HepG2 (cell line): ENCODE results near the gene CRK. TPM values are rescaled to one million over a fixed set of nuclear protein-coding genes. Genes with fewer than 3 reads are reported as not detected.

ENCODE experiments used
- CEBPB ChIP-seq: IDR thresholded peaks from 2 replicates; pipeline ENCODE4 v1.6.1; 2011; ENCODE audit warnings: low read depth, low read length, improper control_type of control experiment, borderline replicate concordance
- KDM5B ChIP-seq: sonication (generic); formaldehyde crosslinking; IDR thresholded peaks from 2 replicates; pipeline ENCODE4 v1.4.0; 2020; ENCODE audit warnings: missing genetic modification reagents, mild to moderate bottlenecking, borderline replicate concordance
- MYNN ChIP-seq: sonication (generic); formaldehyde crosslinking; IDR thresholded peaks from 2 replicates; pipeline ENCODE4 v1.4.0; 2020; ENCODE audit warnings: mild to moderate bottlenecking, low read depth, missing genetic modification reagents
- TARDBP ChIP-seq: sonication (generic); formaldehyde crosslinking; IDR thresholded peaks from 2 replicates; pipeline ENCODE4 v1.8.0; 2022; ENCODE audit warnings: mild to moderate bottlenecking, missing genetic modification reagents
- TGIF2 ChIP-seq: IDR thresholded peaks from 2 replicates; pipeline ENCODE4 v1.6.1; 2016; ENCODE audit warnings: control low read depth, missing compliant biosample characterization
- YEATS4 ChIP-seq: sonication (generic); formaldehyde crosslinking; IDR thresholded peaks from 2 replicates; pipeline ENCODE4 v1.4.0; 2020; ENCODE audit warnings: missing genetic modification reagents, borderline replicate concordance
- ZNF235 ChIP-seq: sonication (generic); formaldehyde crosslinking; IDR thresholded peaks from 2 replicates; pipeline ENCODE4 v1.8.1; 2023; ENCODE audit warnings: mild to moderate bottlenecking, missing genetic modification reagents, borderline replicate concordance
- ZNF296 ChIP-seq: sonication (generic); formaldehyde crosslinking; conservative IDR thresholded peaks from 2 replicates; pipeline ENCODE4 v1.5.0; 2020; ENCODE audit warnings: mild to moderate bottlenecking, missing genetic modification reagents
- ZNF780A ChIP-seq: sonication (generic); formaldehyde crosslinking; IDR thresholded peaks from 2 replicates; pipeline ENCODE4 v1.8.0; 2022; ENCODE audit warnings: mild to moderate bottlenecking, missing genetic modification reagents, moderate library complexity
- polyA plus RNA-seq, 8 experiments: library from polyadenylated mRNA; depleted of rRNA in 3 of 8; stranded (reverse) in 7 of 8; unstranded in 1 of 8; fragments of >200 nt; fragmentation: Illumina TruSeq in 4 of 8; extraction: Trizol in 4 of 8; gene quantifications; 2 replicates each; pipeline versions ENCODE4 v1.2.1 to v1.2.3, GENCODE V29; 2011 to 2016; ENCODE audit warnings: low read depth in 4 of 8, missing spikeins in 1 of 8, mixed read lengths in 1 of 8; ENCODE audit not compliant: insufficient read depth in 1 of 8
- total RNA-seq, 5 experiments: library from RNA; depleted of rRNA; stranded (reverse); fragments of >200 nt; fragmentation: Illumina TruSeq; extraction: Trizol; gene quantifications; 2 replicates each; pipeline ENCODE4 v1.2.3, GENCODE V29; 2016; ENCODE audit warnings: low read depth in 1 of 5
- TF ChIP-seq, protein P1 (sequence below): sonication (generic); formaldehyde crosslinking; IDR thresholded peaks from 2 replicates; pipeline ENCODE4 v1.4.0; 2020; ENCODE audit warnings: missing genetic modification reagents
- TF ChIP-seq, protein P2 (sequence below): sonication (generic); formaldehyde crosslinking; IDR thresholded peaks from 2 replicates; pipeline ENCODE4 v1.5.1; 2020; ENCODE audit warnings: missing genetic modification reagents, mild to moderate bottlenecking, borderline replicate concordance
- TF ChIP-seq, protein P3 (sequence below): sonication (generic); formaldehyde crosslinking; IDR thresholded peaks from 2 replicates; pipeline ENCODE4 v1.4.0; 2020; ENCODE audit warnings: mild to moderate bottlenecking, missing genetic modification reagents
- TF ChIP-seq, protein P4 (sequence below): sonication (generic); formaldehyde crosslinking; IDR thresholded peaks from 2 replicates; pipeline ENCODE4 v1.4.0; 2020; ENCODE audit warnings: missing genetic modification reagents, mild to moderate bottlenecking, borderline replicate concordance

The CRK gene
- total and polyA plus RNA-seq, 2 of the 13 experiments (the other 11 are each of a cell fraction or from before 2014, with no cell fraction given): 47.4 to 54.2 TPM

DNA sequence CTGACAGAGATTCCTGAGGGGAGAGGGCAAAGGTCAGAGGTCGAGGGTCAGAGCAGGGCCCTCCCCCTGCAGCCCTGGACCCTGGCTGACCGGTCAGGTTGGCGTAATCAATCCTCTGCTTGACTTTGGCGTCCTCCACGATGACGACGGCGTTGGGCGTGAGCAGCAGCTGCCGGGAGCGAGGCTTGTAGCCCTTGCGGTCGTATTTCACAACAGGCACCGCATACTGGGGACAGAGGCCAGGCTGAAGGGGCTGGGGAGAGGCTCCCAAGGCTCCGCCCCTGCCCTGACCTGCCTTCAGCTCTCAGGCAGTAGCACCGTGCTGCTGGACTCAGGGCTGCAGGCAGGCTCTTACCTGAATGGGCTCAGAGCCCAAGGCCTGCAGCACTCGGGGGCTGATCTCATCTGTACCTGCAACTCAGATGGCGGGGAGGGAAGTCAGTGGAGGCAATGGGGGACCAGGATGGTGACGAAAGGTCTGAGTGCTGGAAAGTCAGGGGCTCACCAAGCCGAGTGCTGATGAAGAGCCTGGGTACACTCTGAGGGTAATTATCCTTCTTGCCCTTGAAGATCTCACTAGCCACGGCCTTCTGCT, 12.0 kb upstream of the CRK start (continued):
- TF ChIP-seq, protein P1, sequence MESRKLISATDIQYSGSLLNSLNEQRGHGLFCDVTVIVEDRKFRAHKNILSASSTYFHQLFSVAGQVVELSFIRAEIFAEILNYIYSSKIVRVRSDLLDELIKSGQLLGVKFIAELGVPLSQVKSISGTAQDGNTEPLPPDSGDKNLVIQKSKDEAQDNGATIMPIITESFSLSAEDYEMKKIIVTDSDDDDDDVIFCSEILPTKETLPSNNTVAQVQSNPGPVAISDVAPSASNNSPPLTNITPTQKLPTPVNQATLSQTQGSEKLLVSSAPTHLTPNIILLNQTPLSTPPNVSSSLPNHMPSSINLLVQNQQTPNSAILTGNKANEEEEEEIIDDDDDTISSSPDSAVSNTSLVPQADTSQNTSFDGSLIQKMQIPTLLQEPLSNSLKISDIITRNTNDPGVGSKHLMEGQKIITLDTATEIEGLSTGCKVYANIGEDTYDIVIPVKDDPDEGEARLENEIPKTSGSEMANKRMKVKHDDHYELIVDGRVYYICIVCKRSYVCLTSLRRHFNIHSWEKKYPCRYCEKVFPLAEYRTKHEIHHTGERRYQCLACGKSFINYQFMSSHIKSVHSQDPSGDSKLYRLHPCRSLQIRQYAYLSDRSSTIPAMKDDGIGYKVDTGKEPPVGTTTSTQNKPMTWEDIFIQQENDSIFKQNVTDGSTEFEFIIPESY (CRISPR knock-in tag): peak; percentile 71; the same call in 1 of the 2 replicates
- TF ChIP-seq TARDBP (CRISPR knock-in tag) (peak; percentile 66; the same call in 1 of the 2 replicates), KDM5B (CRISPR knock-in tag) (no peak; the same call in 1 of the 2 replicates), YEATS4 (CRISPR knock-in tag) (no peak), CEBPB (peak; percentile 97), ZNF235 (CRISPR knock-in tag) (no peak), ZNF296 (CRISPR knock-in tag) (no peak), TGIF2 (0 out of 2 replicates have a peak, but pooled peaks have one; percentile 23), MYNN (CRISPR knock-in tag) (no peak), ZNF780A (no peak)
- TF ChIP-seq, protein P2, sequence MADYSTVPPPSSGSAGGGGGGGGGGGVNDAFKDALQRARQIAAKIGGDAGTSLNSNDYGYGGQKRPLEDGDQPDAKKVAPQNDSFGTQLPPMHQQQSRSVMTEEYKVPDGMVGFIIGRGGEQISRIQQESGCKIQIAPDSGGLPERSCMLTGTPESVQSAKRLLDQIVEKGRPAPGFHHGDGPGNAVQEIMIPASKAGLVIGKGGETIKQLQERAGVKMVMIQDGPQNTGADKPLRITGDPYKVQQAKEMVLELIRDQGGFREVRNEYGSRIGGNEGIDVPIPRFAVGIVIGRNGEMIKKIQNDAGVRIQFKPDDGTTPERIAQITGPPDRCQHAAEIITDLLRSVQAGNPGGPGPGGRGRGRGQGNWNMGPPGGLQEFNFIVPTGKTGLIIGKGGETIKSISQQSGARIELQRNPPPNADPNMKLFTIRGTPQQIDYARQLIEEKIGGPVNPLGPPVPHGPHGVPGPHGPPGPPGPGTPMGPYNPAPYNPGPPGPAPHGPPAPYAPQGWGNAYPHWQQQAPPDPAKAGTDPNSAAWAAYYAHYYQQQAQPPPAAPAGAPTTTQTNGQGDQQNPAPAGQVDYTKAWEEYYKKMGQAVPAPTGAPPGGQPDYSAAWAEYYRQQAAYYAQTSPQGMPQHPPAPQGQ (CRISPR knock-in tag): no peak
- TF ChIP-seq, protein P3, sequence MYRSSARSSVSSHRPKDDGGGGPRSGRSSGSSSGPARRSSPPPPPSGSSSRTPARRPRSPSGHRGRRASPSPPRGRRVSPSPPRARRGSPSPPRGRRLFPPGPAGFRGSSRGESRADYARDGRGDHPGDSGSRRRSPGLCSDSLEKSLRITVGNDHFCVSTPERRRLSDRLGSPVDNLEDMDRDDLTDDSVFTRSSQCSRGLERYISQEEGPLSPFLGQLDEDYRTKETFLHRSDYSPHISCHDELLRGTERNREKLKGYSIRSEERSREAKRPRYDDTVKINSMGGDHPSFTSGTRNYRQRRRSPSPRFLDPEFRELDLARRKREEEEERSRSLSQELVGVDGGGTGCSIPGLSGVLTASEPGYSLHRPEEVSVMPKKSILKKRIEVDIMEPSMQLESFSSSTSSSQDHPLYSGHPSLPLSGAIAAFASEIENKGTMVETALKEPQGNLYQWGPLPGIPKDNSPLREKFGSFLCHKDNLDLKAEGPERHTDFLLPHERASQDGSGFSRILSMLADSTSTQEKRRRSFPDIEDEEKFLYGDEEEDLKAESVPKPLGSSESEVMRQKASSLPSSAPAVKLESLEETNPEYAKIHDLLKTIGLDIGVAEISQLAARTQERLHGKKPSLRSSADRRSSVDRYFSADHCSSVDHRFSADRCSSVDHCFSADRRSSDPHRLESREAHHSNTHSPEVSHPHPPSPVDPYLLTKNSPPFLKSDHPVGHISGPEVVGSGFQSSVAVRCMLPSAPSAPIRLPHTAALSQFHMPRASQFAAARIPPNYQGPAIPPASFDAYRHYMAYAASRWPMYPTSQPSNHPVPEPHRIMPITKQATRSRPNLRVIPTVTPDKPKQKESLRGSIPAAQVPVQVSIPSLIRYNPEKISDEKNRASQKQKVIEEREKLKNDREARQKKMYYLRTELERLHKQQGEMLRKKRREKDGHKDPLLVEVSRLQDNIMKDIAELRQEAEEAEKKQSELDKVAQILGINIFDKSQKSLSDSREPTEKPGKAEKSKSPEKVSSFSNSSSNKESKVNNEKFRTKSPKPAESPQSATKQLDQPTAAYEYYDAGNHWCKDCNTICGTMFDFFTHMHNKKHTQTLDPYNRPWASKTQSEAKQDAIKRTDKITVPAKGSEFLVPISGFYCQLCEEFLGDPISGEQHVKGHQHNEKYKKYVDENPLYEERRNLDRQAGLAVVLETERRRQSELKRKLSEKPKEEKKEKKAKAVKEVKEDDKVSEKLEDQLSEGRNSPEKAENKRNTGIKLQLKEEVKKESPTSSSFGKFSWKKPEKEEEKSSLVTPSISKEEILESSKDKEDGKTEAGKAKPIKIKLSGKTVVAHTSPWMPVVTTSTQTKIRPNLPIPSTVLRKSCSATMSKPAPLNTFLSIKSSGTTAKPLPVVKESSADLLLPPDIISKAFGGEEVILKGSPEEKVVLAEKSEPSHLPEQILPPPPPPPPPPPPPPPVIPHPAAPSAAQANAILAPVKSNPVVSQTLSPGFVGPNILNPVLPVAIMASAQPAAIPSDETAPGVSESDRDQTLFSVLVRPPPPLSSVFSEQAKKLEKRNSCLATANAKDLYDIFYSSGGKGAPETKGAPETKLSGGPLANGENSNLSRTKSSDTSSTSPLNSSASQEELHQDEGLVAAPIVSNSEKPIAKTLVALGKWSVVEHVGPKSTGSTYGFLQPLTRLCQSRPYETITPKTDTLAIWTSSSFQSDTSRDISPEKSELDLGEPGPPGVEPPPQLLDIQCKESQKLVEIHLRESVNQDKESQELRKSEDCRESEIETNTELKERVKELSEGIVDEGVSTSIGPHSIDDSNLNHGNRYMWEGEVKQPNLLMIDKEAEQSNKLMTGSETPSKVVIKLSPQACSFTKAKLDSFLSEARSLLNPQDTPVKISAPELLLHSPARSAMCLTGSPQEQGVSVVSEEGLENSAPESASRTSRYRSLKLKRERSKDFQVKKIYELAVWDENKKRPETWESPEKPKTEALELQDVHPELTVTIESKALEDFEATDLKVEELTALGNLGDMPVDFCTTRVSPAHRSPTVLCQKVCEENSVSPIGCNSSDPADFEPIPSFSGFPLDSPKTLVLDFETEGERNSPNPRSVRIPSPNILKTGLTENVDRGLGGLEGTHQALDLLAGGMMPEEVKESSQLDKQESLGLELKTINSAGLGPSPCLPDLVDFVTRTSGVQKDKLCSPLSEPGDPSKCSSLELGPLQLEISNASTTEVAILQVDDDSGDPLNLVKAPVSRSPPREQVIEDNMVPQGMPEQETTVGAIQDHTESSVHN: peak; percentile 64; the same call in 1 of the 2 replicates
- TF ChIP-seq, protein P4, sequence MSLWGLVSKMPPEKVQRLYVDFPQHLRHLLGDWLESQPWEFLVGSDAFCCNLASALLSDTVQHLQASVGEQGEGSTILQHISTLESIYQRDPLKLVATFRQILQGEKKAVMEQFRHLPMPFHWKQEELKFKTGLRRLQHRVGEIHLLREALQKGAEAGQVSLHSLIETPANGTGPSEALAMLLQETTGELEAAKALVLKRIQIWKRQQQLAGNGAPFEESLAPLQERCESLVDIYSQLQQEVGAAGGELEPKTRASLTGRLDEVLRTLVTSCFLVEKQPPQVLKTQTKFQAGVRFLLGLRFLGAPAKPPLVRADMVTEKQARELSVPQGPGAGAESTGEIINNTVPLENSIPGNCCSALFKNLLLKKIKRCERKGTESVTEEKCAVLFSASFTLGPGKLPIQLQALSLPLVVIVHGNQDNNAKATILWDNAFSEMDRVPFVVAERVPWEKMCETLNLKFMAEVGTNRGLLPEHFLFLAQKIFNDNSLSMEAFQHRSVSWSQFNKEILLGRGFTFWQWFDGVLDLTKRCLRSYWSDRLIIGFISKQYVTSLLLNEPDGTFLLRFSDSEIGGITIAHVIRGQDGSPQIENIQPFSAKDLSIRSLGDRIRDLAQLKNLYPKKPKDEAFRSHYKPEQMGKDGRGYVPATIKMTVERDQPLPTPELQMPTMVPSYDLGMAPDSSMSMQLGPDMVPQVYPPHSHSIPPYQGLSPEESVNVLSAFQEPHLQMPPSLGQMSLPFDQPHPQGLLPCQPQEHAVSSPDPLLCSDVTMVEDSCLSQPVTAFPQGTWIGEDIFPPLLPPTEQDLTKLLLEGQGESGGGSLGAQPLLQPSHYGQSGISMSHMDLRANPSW: no peak
